ENCODE results near the gene TCF4.

Gene TCF4

DNA sequence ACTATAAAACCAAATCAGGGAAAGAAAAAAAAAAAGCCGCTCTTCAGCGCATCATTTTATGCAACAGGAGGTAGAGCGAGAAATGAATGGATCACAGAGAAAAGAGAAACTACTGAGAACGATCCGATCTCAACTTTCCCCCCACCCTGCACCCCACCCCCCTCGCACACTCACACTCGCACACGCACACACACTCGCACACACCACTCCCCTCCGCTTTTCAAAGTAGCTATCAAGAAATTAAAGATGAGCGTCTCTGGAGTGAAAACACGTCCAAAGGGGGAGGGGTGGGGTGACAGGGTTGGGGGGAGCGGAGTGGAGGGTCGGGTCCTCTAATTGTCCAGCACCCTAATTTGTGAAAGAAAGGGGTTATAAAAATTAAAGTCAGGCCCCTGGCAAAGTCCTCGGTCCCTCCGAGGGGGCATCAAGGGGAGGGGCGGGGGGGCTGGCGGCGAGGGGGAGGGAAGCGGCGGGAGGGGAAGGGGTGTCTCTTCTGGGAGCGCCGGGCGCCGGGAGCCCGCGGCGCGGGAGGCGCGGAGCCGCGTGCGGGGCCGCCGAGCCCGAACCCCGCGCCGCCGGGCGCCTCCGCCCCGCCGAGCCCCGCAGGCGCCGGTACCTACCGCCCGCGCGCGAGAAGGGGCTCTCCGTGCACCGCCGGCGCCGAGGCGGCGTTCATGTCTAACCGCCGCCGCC, 428 bp downstream of the TCF4 start (continued):
- TF ChIP-seq, protein P1, sequence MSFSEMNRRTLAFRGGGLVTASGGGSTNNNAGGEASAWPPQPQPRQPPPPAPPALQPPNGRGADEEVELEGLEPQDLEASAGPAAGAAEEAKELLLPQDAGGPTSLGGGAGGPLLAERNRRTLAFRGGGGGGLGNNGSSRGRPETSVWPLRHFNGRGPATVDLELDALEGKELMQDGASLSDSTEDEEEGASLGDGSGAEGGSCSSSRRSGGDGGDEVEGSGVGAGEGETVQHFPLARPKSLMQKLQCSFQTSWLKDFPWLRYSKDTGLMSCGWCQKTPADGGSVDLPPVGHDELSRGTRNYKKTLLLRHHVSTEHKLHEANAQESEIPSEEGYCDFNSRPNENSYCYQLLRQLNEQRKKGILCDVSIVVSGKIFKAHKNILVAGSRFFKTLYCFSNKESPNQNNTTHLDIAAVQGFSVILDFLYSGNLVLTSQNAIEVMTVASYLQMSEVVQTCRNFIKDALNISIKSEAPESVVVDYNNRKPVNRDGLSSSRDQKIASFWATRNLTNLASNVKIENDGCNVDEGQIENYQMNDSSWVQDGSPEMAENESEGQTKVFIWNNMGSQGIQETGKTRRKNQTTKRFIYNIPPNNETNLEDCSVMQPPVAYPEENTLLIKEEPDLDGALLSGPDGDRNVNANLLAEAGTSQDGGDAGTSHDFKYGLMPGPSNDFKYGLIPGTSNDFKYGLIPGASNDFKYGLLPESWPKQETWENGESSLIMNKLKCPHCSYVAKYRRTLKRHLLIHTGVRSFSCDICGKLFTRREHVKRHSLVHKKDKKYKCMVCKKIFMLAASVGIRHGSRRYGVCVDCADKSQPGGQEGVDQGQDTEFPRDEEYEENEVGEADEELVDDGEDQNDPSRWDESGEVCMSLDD (tag by site-specific recombination; IDR thresholded peaks at IDR 0.05) = peak; percentile 67; the same call in 1 of the 2 replicates
- peak; percentile 63 for TF ChIP-seq ZNF366 (tag by site-specific recombination; conservative IDR thresholded peaks at IDR 0.05)
- TF ChIP-seq, protein P2, sequence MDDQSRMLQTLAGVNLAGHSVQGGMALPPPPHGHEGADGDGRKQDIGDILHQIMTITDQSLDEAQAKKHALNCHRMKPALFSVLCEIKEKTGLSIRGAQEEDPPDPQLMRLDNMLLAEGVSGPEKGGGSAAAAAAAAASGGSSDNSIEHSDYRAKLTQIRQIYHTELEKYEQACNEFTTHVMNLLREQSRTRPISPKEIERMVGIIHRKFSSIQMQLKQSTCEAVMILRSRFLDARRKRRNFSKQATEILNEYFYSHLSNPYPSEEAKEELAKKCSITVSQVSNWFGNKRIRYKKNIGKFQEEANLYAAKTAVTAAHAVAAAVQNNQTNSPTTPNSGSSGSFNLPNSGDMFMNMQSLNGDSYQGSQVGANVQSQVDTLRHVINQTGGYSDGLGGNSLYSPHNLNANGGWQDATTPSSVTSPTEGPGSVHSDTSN (CRISPR knock-in tag; IDR thresholded peaks at IDR 0.05) = no peak

DNA sequence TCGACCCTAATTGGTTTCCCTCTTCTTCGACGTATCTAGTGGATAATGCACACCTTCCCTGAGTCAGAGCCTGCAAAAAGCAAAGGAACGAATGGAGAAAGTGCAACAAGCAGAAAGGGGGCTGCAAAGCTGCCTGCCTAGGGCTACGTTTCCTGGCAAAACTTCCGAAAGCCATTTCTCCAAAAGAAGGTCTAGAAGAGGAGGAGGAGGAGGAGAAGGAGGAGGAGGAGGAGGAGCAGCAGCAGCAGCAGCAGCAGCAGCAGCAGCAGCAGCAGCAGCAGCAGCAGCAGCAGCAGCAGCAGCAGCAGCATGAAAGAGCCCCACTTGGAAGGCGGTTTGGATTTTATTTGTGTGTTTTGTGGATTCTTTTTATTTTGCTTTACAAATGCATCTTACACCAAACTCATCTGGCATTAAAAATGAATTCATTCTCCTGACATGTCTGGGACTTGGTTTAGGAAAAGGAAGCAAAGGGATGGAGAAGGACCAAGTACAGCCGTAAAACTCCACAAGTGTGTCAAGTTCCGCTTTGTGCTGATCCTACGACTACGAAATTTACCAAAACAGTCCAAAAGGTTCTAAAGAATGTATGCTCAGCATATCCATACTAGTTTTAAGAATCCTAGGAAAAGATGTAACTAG, 2.0 kb downstream of the TCF4 start:
- Histone ChIP-seq H3K4me1 (ENCODE audit: control insufficient read depth, insufficient read depth, low read length) (peaks cover 16% of the 10 kb centered on the region), H3K27ac (ENCODE audit: extremely low read depth, low read depth, low read length) (no peak overlapping the region), H3K36me3 (ENCODE audit: control insufficient read depth in 2 of 2, insufficient read depth in 1 of 2, low read length in 2 of 2) (peaks cover 0 to 2% of the 10 kb centered on the region in 2 experiments; a peak in 2 of 3 replicates), H3K9me3 (ENCODE audit: control insufficient read depth, insufficient read depth, low read depth, low read length) (no peaks in the 10 kb centered on the region), H3K4me3 (ENCODE audit: low read depth, low read length) (no peak overlapping the region)
- ChIA-PET CTCF (no interaction called here), POLR2A (interaction anchor here (1.4 kb wide), 1 partner anchor 194 kb away, joined by 3 read pairs; no protein-coding TSS in a partner anchor)
- TF ChIP-seq ZNF366 (tag by site-specific recombination; conservative IDR thresholded peaks at IDR 0.05) (peak; percentile 55; the same call in 1 of the 2 replicates), SCRT1 (tag by site-specific recombination; IDR thresholded peaks at IDR 0.05; ENCODE audit: borderline replicate concordance) (peak; percentile 46; the same call in 1 of the 2 replicates), ZNF169 (tag by site-specific recombination; IDR thresholded peaks at IDR 0.05) (peak; percentile 91), ZBTB20 (tag by site-specific recombination; IDR thresholded peaks at IDR 0.05) (no peak), ZNF132 (tag by site-specific recombination; IDR thresholded peaks at IDR 0.05; ENCODE audit: borderline replicate concordance) (no peak), ZNF23 (tag by site-specific recombination; IDR thresholded peaks at IDR 0.05; ENCODE audit: borderline replicate concordance) (no peak), ZNF157 (tag by site-specific recombination; IDR thresholded peaks at IDR 0.05) (no peak), OSR2 (tag by site-specific recombination; IDR thresholded peaks at IDR 0.05) (peak; percentile 67), ZNF10 (tag by site-specific recombination; IDR thresholded peaks at IDR 0.05) (no peak), ZBTB17 (tag by site-specific recombination; IDR thresholded peaks at IDR 0.05) (no peak), MYNN (tag by site-specific recombination; IDR thresholded peaks at IDR 0.05; ENCODE audit: borderline replicate concordance) (no peak), ZNF211 (tag by site-specific recombination; IDR thresholded peaks at IDR 0.05; ENCODE audit: low read depth) (no peak), ZNF664 (tag by site-specific recombination; IDR thresholded peaks at IDR 0.05) (no peak), IKZF3 (tag by site-specific recombination; IDR thresholded peaks at IDR 0.05) (0 out of 2 replicates have a peak, but pooled peaks have one; percentile 5), KLF1 (tag by site-specific recombination; IDR thresholded peaks at IDR 0.05) (no peak), ZNF658 (tag by site-specific recombination; IDR thresholded peaks at IDR 0.05) (no peak), ZNF404 (tag by site-specific recombination; IDR thresholded peaks at IDR 0.05) (no peak), ZXDB (tag by site-specific recombination; IDR thresholded peaks at IDR 0.05) (no peak), BCL11A (tag by site-specific recombination; IDR thresholded peaks at IDR 0.05; ENCODE audit: low read depth) (no peak), ZFP37 (tag by site-specific recombination; IDR thresholded peaks at IDR 0.05) (no peak)
- TF ChIP-seq, protein P3, sequence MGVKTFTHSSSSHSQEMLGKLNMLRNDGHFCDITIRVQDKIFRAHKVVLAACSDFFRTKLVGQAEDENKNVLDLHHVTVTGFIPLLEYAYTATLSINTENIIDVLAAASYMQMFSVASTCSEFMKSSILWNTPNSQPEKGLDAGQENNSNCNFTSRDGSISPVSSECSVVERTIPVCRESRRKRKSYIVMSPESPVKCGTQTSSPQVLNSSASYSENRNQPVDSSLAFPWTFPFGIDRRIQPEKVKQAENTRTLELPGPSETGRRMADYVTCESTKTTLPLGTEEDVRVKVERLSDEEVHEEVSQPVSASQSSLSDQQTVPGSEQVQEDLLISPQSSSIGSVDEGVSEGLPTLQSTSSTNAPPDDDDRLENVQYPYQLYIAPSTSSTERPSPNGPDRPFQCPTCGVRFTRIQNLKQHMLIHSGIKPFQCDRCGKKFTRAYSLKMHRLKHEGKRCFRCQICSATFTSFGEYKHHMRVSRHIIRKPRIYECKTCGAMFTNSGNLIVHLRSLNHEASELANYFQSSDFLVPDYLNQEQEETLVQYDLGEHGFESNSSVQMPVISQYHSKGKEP (tag by site-specific recombination; IDR thresholded peaks at IDR 0.05) = peak; percentile 58; the same call in 1 of the 2 replicates
- TF ChIP-seq, protein P4, sequence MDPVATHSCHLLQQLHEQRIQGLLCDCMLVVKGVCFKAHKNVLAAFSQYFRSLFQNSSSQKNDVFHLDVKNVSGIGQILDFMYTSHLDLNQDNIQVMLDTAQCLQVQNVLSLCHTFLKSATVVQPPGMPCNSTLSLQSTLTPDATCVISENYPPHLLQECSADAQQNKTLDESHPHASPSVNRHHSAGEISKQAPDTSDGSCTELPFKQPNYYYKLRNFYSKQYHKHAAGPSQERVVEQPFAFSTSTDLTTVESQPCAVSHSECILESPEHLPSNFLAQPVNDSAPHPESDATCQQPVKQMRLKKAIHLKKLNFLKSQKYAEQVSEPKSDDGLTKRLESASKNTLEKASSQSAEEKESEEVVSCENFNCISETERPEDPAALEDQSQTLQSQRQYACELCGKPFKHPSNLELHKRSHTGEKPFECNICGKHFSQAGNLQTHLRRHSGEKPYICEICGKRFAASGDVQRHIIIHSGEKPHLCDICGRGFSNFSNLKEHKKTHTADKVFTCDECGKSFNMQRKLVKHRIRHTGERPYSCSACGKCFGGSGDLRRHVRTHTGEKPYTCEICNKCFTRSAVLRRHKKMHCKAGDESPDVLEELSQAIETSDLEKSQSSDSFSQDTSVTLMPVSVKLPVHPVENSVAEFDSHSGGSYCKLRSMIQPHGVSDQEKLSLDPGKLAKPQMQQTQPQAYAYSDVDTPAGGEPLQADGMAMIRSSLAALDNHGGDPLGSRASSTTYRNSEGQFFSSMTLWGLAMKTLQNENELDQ (tag by site-specific recombination; IDR thresholded peaks at IDR 0.05; ENCODE audit: low read depth) = no peak
- TF ChIP-seq, protein P5, sequence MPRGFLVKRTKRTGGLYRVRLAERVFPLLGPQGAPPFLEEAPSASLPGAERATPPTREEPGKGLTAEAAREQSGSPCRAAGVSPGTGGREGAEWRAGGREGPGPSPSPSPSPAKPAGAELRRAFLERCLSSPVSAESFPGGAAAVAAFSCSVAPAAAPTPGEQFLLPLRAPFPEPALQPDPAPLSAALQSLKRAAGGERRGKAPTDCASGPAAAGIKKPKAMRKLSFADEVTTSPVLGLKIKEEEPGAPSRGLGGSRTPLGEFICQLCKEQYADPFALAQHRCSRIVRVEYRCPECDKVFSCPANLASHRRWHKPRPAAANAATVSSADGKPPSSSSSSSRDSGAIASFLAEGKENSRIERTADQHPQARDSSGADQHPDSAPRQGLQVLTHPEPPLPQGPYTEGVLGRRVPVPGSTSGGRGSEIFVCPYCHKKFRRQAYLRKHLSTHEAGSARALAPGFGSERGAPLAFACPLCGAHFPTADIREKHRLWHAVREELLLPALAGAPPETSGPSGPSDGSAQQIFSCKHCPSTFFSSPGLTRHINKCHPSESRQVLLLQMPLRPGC (tag by site-specific recombination; IDR thresholded peaks at IDR 0.05) = no peak
